T47D (cell line): ENCODE data around the gene ARSA.
A peak's percentile ranks its signal among the peaks of the same experiment; 100 is the strongest.

ENCODE experiments used
- DNase-seq, 2 experiments: peaks; one replicate each; pipeline versions ENCODE4 v3.0.0 to v3.0.0-alpha.2; 2011 to 2012; ENCODE audit warnings: low read depth in 1 of 2, low spot score in 1 of 2
- JUND ChIP-seq: IDR thresholded peaks from 2 replicates; pipeline ENCODE4 v1.6.1; 2012; ENCODE audit warnings: low read depth
- in situ Hi-C: cut with HindIII; loops from 2 replicates; pipeline ENCODE4 v1.10.0; 2016; ENCODE audit warnings: low sequenced_read_pairs, low pct_unique_long_range_greater_than_20kb

The ARSA gene

GRCh38 chr22:50603511-50604255, 24.3 kb downstream of the ARSA start:
- TF ChIP-seq JUND = no peak
- in situ Hi-C loops = no loop called here
- DNase-seq = no peak

- no peak for DNase-seq
- in situ Hi-C loops = no loop called here
- no peak for TF ChIP-seq JUND
These were observed 25.6 kb downstream of the ARSA start for GRCh38 chr22:50602338-50602700.

GRCh38 chr22:50601669-50602337, 26.1 kb downstream of the ARSA start:
- no peak for TF ChIP-seq JUND
- DNase-seq = no peak
- in situ Hi-C loops = no loop called here

- no peak for DNase-seq
- no peak for TF ChIP-seq JUND
- in situ Hi-C loops = no loop called here
These were observed 26.8 kb downstream of the ARSA start for GRCh38 chr22:50600967-50601668.

GRCh38 chr22:50600538-50600937, 27.4 kb downstream of the ARSA start, which contains the start of gene MAPK8IP2:
Gene MAPK8IP2, plus strand, starts transcription at chr22:50600793. Its CDS starts 26 bp downstream, at chr22:50600819.
- no peak for TF ChIP-seq JUND
- in situ Hi-C loops = no loop called here
- DNase-seq = peak in 1 of 2 experiments; percentile 47

- no peak for TF ChIP-seq JUND
- peak; percentile 49 to 90 for DNase-seq
- in situ Hi-C loops = no loop called here
These were observed 28.0 kb downstream of the ARSA start for GRCh38 chr22:50599816-50600455.

- TF ChIP-seq JUND = no peak
- in situ Hi-C loops = no loop called here
- DNase-seq = no peak
These were observed 30.9 kb downstream of the ARSA start for GRCh38 chr22:50597097-50597496.

- in situ Hi-C loops = no loop called here
- no peak for TF ChIP-seq JUND
- DNase-seq = no peak
These were observed 32.8 kb downstream of the ARSA start for GRCh38 chr22:50595189-50595588.

- DNase-seq = no peak
- no peak for TF ChIP-seq JUND
- in situ Hi-C loops = no loop called here
These were observed 40.5 kb downstream of the ARSA start for GRCh38 chr22:50587407-50587806.

GRCh38 chr22:50586416-50586815, 41.5 kb downstream of the ARSA start:
- no peak for TF ChIP-seq JUND
- in situ Hi-C loops = no loop called here

GRCh38 chr22:50585781-50586180, 42.2 kb downstream of the ARSA start:
- DNase-seq = no peak
- in situ Hi-C loops = no loop called here
- TF ChIP-seq JUND = no peak

More at GRCh38 chr22:50586416-50586815, 41.5 kb downstream of the ARSA start:
- DNase-seq = no peak

GRCh38 chr22:50585238-50585637, 42.7 kb downstream of the ARSA start:
- DNase-seq = no peak
- no peak for TF ChIP-seq JUND
- in situ Hi-C loops = no loop called here
